DLD1 (cell line): Measurements from ENCODE around the gene PRUNE2.

Experiments used
- in situ Hi-C: cut with HindIII; loops from 2 replicates; pipeline ENCODE4 v1.10.0; 2017; ENCODE audit warnings: low sequenced_read_pairs

The PRUNE2 gene

GRCh38 chr9:76703270-76703669, 202.6 kb downstream of the PRUNE2 start:
- in situ Hi-C loops: loop anchor here (10.0 kb wide), 2 partner anchors 68 to 278 kb away; no protein-coding TSS in a partner anchor

GRCh38 chr9:76701441-76702039, 204.4 kb downstream of the PRUNE2 start:
- in situ Hi-C loops: loop anchor here (10.0 kb wide), 2 partner anchors 67 to 277 kb away; no protein-coding TSS in a partner anchor

GRCh38 chr9:76700916-76701315, 205.0 kb downstream of the PRUNE2 start:
- in situ Hi-C loops: loop anchor here (10.0 kb wide), 2 partner anchors 66 to 276 kb away; no protein-coding TSS in a partner anchor

- in situ Hi-C loops: loop anchor here (10.0 kb wide), 2 partner anchors 65 to 275 kb away; no protein-coding TSS in a partner anchor
Measured at GRCh38 chr9:76699971-76700370, 205.9 kb downstream of the PRUNE2 start.

- in situ Hi-C loops: no loop called here
Measured at GRCh38 chr9:76697554-76697953, 208.4 kb downstream of the PRUNE2 start.

- in situ Hi-C loops: no loop called here
Measured at GRCh38 chr9:76697081-76697480, 208.8 kb downstream of the PRUNE2 start.

GRCh38 chr9:76693912-76694311, 212.0 kb downstream of the PRUNE2 start:
- in situ Hi-C loops: no loop called here

- in situ Hi-C loops: no loop called here
Measured at GRCh38 chr9:76692458-76693129, 213.3 kb downstream of the PRUNE2 start.

- in situ Hi-C loops: no loop called here
Measured at GRCh38 chr9:76691517-76692313, 214.2 kb downstream of the PRUNE2 start.

GRCh38 chr9:76690973-76691370, 214.9 kb downstream of the PRUNE2 start:
- in situ Hi-C loops: no loop called here

GRCh38 chr9:76690246-76690972, 215.5 kb downstream of the PRUNE2 start:
- in situ Hi-C loops: no loop called here

- in situ Hi-C loops: no loop called here
Measured at GRCh38 chr9:76688471-76689238, 217.3 kb downstream of the PRUNE2 start.

- in situ Hi-C loops: no loop called here
Measured at GRCh38 chr9:76687861-76688391, 218.0 kb downstream of the PRUNE2 start.

GRCh38 chr9:76686756-76687155, 219.2 kb downstream of the PRUNE2 start:
- in situ Hi-C loops: no loop called here

- in situ Hi-C loops: no loop called here
Measured at GRCh38 chr9:76684213-76684612, 221.7 kb downstream of the PRUNE2 start.

GRCh38 chr9:76681556-76681955, 224.4 kb downstream of the PRUNE2 start:
- in situ Hi-C loops: no loop called here

- in situ Hi-C loops: no loop called here
Measured at GRCh38 chr9:76680716-76681425, 225.0 kb downstream of the PRUNE2 start.

GRCh38 chr9:76677481-76678055, 228.3 kb downstream of the PRUNE2 start:
- in situ Hi-C loops: no loop called here

GRCh38 chr9:76676857-76677256, 229.1 kb downstream of the PRUNE2 start:
- in situ Hi-C loops: no loop called here
